HFFc6 (cell line): ENCODE measurements around the gene ARCN1. TPM values are rescaled to one million over a fixed set of nuclear protein-coding genes. Genes with fewer than 3 reads are reported as not detected.

Source experiments
- DNase-seq: peaks from one replicate; pipeline ENCODE4 v3.0.0-alpha.2; 2018
- H3K27ac Mint-ChIP-seq: 2 replicates; pipeline ENCODE4 v1.8.0; 2020; ENCODE audit warnings: mild to moderate bottlenecking, mixed read lengths
- H3K27me3 Mint-ChIP-seq: 2 replicates; pipeline ENCODE4 v1.8.0; 2021; ENCODE audit warnings: mild to moderate bottlenecking, moderate library complexity, mixed read lengths; ENCODE audit not compliant: insufficient read depth
- H3K36me3 Mint-ChIP-seq: 2 replicates; pipeline ENCODE4 v1.8.0; 2021; ENCODE audit warnings: low read depth, mixed read lengths
- H3K4me1 Mint-ChIP-seq: 2 replicates; pipeline ENCODE4 v1.8.0; 2020; ENCODE audit warnings: low read depth, mixed read lengths
- H3K4me3 Mint-ChIP-seq: 2 replicates; pipeline ENCODE4 v1.8.0; 2020; ENCODE audit warnings: mild to moderate bottlenecking, moderate library complexity, mixed read lengths
- H3K9me3 Mint-ChIP-seq: 2 replicates; pipeline ENCODE4 v1.8.0; 2020; ENCODE audit warnings: mild to moderate bottlenecking, mixed read lengths
- CTCF ChIP-seq: fragments of 200-600 bp; sonication (generic); IDR thresholded peaks from 2 replicates; pipeline ENCODE4 v1.5.0; 2021; ENCODE audit warnings: antibody characterized with exemption, mild to moderate bottlenecking
- total RNA-seq, 6 experiments: library from RNA; stranded (reverse); fragmentation: NEBNext Ultra II Directional; extraction: Animal tissue kit (Norgen Biotek cat#: 25700); gene quantifications; 2 replicates in 1 of 6; 3 replicates in 5 of 6; pipeline ENCODE4 v1.2.3, GENCODE V29; 2021

ARCN1 gene
- total RNA-seq, 6 experiments from 2014 or later, result 271 to 331 (median 319) TPM

GRCh38 chr11:118536726-118537125, 35.5 kb upstream of the ARCN1 start:
- H3K4me3 Mint-ChIP-seq, result no peak overlapping the region
- no peaks in the 10 kb centered on the region for H3K9me3 Mint-ChIP-seq
- no peak overlapping the region for H3K27ac Mint-ChIP-seq
- peaks cover 9% of the 10 kb centered on the region; the same call in 1 of the 2 replicates for H3K36me3 Mint-ChIP-seq
- peaks cover 34% of the 10 kb centered on the region for H3K4me1 Mint-ChIP-seq
- DNase-seq, result no peak
- no peak for TF ChIP-seq CTCF
- no peaks in the 10 kb centered on the region; the same call in 1 of the 2 replicates for H3K27me3 Mint-ChIP-seq

GRCh38 chr11:118537409-118537980, 34.7 kb upstream of the ARCN1 start:
- peaks cover 9% of the 10 kb centered on the region; the same call in 1 of the 2 replicates for H3K36me3 Mint-ChIP-seq
- DNase-seq, result no peak
- H3K4me1 Mint-ChIP-seq, result peaks cover 33% of the 10 kb centered on the region
- no peak overlapping the region for H3K4me3 Mint-ChIP-seq
- TF ChIP-seq CTCF, result no peak
- no peaks in the 10 kb centered on the region for H3K9me3 Mint-ChIP-seq
- no peaks in the 10 kb centered on the region for H3K27me3 Mint-ChIP-seq
- H3K27ac Mint-ChIP-seq, result no peak overlapping the region; the same call in 1 of the 2 replicates

GRCh38 chr11:118544010-118544646, 28.1 kb upstream of the ARCN1 start:
- H3K27me3 Mint-ChIP-seq, result no peaks in the 10 kb centered on the region
- no peak overlapping the region for H3K4me3 Mint-ChIP-seq
- no peaks in the 10 kb centered on the region for H3K9me3 Mint-ChIP-seq
- TF ChIP-seq CTCF, result no peak
- no peak for DNase-seq
- peaks cover 15% of the 10 kb centered on the region; the same call in 1 of the 2 replicates for H3K36me3 Mint-ChIP-seq
- peaks cover 16% of the 10 kb centered on the region for H3K4me1 Mint-ChIP-seq
- no peak overlapping the region for H3K27ac Mint-ChIP-seq

GRCh38 chr11:118544647-118545010, 27.6 kb upstream of the ARCN1 start:
- TF ChIP-seq CTCF, result no peak
- Mint-ChIP-seq H3K9me3 (no peaks in the 10 kb centered on the region), H3K4me1 (peaks cover 10% of the 10 kb centered on the region), H3K4me3 (no peak overlapping the region), H3K27me3 (no peaks in the 10 kb centered on the region), H3K36me3 (peaks cover 15% of the 10 kb centered on the region; the same call in 1 of the 2 replicates), H3K27ac (no peak overlapping the region)
- DNase-seq, result no peak

GRCh38 chr11:118545533-118545932, 26.7 kb upstream of the ARCN1 start:
- Mint-ChIP-seq H3K4me3 (no peak overlapping the region), H3K27ac (no peak overlapping the region), H3K36me3 (peaks cover 10% of the 10 kb centered on the region; the same call in 1 of the 2 replicates), H3K9me3 (no peaks in the 10 kb centered on the region), H3K27me3 (no peaks in the 10 kb centered on the region), H3K4me1 (peaks cover 4% of the 10 kb centered on the region)
- TF ChIP-seq CTCF, result no peak
- no peak for DNase-seq
